Liver (tissue), 3 donors: ENCODE results near the gene MRPS24.

ENCODE experiments used
- ATF3 ChIP-seq: IDR thresholded peaks from 2 replicates; pipeline ENCODE4 v1.6.1; 2016; ENCODE audit warnings: antibody characterized with exemption
- CTCF ChIP-seq: fragments of 150-350 bp; IDR thresholded peaks from 2 replicates; pipeline ENCODE4 v1.5.1; 2017; ENCODE audit warnings: improper control_type of control experiment, low read depth, low read length; ENCODE audit not compliant: missing input control
- EGR1 ChIP-seq, 2 donors: IDR thresholded peaks; 2 replicates each; pipeline ENCODE4 v1.6.1; 2016 to 2018; ENCODE audit warnings: antibody characterized with exemption in 2 of 2, low read depth in 2 of 2
- HNF4G ChIP-seq: IDR thresholded peaks from 2 replicates; pipeline ENCODE4 v1.6.1; 2016; ENCODE audit warnings: antibody characterized with exemption
- JUND ChIP-seq, 2 donors: IDR thresholded peaks; 2 replicates each; pipeline ENCODE4 v1.6.1; 2016; ENCODE audit warnings: antibody characterized with exemption in 2 of 2
- MAX ChIP-seq: IDR thresholded peaks from 2 replicates; pipeline ENCODE4 v1.6.1; 2016; ENCODE audit warnings: antibody characterized with exemption
- RAD21 ChIP-seq, 2 donors: IDR thresholded peaks; 2 replicates each; pipeline ENCODE4 v1.6.1; 2016; ENCODE audit warnings: antibody characterized with exemption in 2 of 2, mild to moderate bottlenecking in 2 of 2
- REST ChIP-seq: IDR thresholded peaks from 2 replicates; pipeline ENCODE4 v1.6.1; 2016; ENCODE audit warnings: antibody characterized with exemption, mild to moderate bottlenecking
- RXRA ChIP-seq, 2 donors: IDR thresholded peaks; 2 replicates each; pipeline ENCODE4 v1.6.1; 2017 to 2018; ENCODE audit warnings: antibody characterized with exemption in 2 of 2, mild to moderate bottlenecking in 1 of 2
- SP1 ChIP-seq: IDR thresholded peaks from 2 replicates; pipeline ENCODE4 v1.6.1; 2018; ENCODE audit warnings: antibody characterized with exemption, mild to moderate bottlenecking
- TAF1 ChIP-seq: conservative IDR thresholded peaks from 2 replicates; pipeline ENCODE4 v1.6.1; 2016; ENCODE audit warnings: antibody characterized with exemption, mild to moderate bottlenecking
- YY1 ChIP-seq: IDR thresholded peaks from 2 replicates; pipeline ENCODE4 v1.6.1; 2016; ENCODE audit warnings: antibody characterized with exemption, mild to moderate bottlenecking
- ZBTB33 ChIP-seq: IDR thresholded peaks from 2 replicates; pipeline ENCODE4 v1.6.1; 2016; ENCODE audit warnings: antibody characterized with exemption
- donor health status: healthy.
- donor health status: healthy.

GRCh38 chr7:43878867-43879266 lies 9.6 kb upstream of the MRPS24 start:
- TF ChIP-seq SP1: no peak
- no peak for TF ChIP-seq JUND (IDR thresholded peaks at IDR 0.05)
- TF ChIP-seq REST: no peak
- TF ChIP-seq RAD21 (IDR thresholded peaks at IDR 0.05): no peak
- TF ChIP-seq CTCF: no peak
- no peak for TF ChIP-seq ATF3
- TF ChIP-seq EGR1 (IDR thresholded peaks at IDR 0.05; ENCODE audit: low read depth in 2 of 2): no peak
- TF ChIP-seq YY1: no peak
- TF ChIP-seq ZBTB33: no peak
- no peak for TF ChIP-seq MAX
- TF ChIP-seq HNF4G: no peak
- no peak for TF ChIP-seq RXRA (IDR thresholded peaks at IDR 0.05)
- no peak for TF ChIP-seq TAF1
